HepG2 (cell line): ENCODE data around the gene ENTPD2.

Experiments
- BHLHE40 ChIP-seq: IDR thresholded peaks from 2 replicates; pipeline ENCODE4 v1.6.1; 2011; ENCODE audit warnings: low read length, improper control_type of control experiment
- CEBPB ChIP-seq: IDR thresholded peaks from 2 replicates; pipeline ENCODE4 v1.6.1; 2011; ENCODE audit warnings: low read depth, low read length, improper control_type of control experiment, borderline replicate concordance
- FOXJ3 ChIP-seq: sonication (generic); formaldehyde crosslinking; IDR thresholded peaks from 2 replicates; pipeline ENCODE4 v1.4.0; 2020; ENCODE audit warnings: missing genetic modification reagents, mild to moderate bottlenecking, borderline replicate concordance
- GATA4 ChIP-seq: sonication (generic); IDR thresholded peaks from 2 replicates; pipeline ENCODE4 v1.6.1; 2016; ENCODE audit warnings: antibody characterized with exemption, low read depth, borderline replicate concordance
- HNRNPK ChIP-seq: fragments of 200-400 bp; formaldehyde crosslinking; IDR thresholded peaks from 2 replicates; pipeline ENCODE4 v1.6.1; 2018; ENCODE audit warnings: low read length, low read depth, moderate library complexity, mild to moderate bottlenecking; ENCODE audit not compliant: poor library complexity, severe bottlenecking
- MATR3 ChIP-seq: sonication (generic); formaldehyde crosslinking; IDR thresholded peaks from 2 replicates; pipeline ENCODE4 v1.4.0; 2020; ENCODE audit warnings: missing genetic modification reagents
- MED8 ChIP-seq: sonication (generic); formaldehyde crosslinking; IDR thresholded peaks from 2 replicates; pipeline ENCODE4 v1.8.1; 2023; ENCODE audit warnings: mild to moderate bottlenecking, missing genetic modification reagents; ENCODE audit not compliant: insufficient replicate concordance
- ZNF124 ChIP-seq: sonication (generic); formaldehyde crosslinking; IDR thresholded peaks from 2 replicates; pipeline ENCODE4 v1.4.0; 2020; ENCODE audit warnings: missing genetic modification reagents
- ZZZ3 ChIP-seq: sonication (generic); formaldehyde crosslinking; IDR thresholded peaks from 2 replicates; pipeline ENCODE4 v1.4.0; 2020; ENCODE audit warnings: missing genetic modification reagents, mild to moderate bottlenecking, borderline replicate concordance
- TF ChIP-seq, protein P1 (sequence below): sonication (generic); formaldehyde crosslinking; IDR thresholded peaks from 2 replicates; pipeline ENCODE4 v1.9.0; 2021; ENCODE audit warnings: mild to moderate bottlenecking, missing genetic modification reagents
- TF ChIP-seq, protein P2 (sequence below): sonication (generic); formaldehyde crosslinking; IDR thresholded peaks from 2 replicates; pipeline ENCODE4 v1.9.0; 2021; ENCODE audit warnings: missing genetic modification reagents, borderline replicate concordance
- TF ChIP-seq, protein P3 (sequence below): IDR thresholded peaks from 2 replicates; pipeline ENCODE4 v1.6.1; 2012; ENCODE audit warnings: inconsistent platforms

DNA sequence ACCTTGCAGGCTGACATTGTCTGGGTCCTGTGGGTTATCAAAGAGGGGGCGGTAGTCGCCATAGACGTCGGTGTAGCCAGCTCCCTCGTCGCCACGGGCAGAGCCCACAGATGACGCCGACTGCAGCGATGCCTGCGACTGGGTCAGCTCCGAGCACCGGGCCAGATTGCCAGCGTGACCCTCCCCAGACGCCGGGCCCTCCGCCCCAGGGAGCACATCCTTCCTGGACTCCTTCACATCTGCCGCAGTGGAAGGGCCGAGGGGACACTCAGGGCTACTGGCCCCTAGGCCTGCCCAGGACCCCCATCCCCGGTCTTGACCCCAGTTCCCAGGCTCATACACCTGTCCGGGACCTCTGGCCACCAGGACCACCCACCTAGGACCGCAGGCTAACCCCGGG is 39.7 kb downstream of the ENTPD2 start:
- TF ChIP-seq, protein P1, sequence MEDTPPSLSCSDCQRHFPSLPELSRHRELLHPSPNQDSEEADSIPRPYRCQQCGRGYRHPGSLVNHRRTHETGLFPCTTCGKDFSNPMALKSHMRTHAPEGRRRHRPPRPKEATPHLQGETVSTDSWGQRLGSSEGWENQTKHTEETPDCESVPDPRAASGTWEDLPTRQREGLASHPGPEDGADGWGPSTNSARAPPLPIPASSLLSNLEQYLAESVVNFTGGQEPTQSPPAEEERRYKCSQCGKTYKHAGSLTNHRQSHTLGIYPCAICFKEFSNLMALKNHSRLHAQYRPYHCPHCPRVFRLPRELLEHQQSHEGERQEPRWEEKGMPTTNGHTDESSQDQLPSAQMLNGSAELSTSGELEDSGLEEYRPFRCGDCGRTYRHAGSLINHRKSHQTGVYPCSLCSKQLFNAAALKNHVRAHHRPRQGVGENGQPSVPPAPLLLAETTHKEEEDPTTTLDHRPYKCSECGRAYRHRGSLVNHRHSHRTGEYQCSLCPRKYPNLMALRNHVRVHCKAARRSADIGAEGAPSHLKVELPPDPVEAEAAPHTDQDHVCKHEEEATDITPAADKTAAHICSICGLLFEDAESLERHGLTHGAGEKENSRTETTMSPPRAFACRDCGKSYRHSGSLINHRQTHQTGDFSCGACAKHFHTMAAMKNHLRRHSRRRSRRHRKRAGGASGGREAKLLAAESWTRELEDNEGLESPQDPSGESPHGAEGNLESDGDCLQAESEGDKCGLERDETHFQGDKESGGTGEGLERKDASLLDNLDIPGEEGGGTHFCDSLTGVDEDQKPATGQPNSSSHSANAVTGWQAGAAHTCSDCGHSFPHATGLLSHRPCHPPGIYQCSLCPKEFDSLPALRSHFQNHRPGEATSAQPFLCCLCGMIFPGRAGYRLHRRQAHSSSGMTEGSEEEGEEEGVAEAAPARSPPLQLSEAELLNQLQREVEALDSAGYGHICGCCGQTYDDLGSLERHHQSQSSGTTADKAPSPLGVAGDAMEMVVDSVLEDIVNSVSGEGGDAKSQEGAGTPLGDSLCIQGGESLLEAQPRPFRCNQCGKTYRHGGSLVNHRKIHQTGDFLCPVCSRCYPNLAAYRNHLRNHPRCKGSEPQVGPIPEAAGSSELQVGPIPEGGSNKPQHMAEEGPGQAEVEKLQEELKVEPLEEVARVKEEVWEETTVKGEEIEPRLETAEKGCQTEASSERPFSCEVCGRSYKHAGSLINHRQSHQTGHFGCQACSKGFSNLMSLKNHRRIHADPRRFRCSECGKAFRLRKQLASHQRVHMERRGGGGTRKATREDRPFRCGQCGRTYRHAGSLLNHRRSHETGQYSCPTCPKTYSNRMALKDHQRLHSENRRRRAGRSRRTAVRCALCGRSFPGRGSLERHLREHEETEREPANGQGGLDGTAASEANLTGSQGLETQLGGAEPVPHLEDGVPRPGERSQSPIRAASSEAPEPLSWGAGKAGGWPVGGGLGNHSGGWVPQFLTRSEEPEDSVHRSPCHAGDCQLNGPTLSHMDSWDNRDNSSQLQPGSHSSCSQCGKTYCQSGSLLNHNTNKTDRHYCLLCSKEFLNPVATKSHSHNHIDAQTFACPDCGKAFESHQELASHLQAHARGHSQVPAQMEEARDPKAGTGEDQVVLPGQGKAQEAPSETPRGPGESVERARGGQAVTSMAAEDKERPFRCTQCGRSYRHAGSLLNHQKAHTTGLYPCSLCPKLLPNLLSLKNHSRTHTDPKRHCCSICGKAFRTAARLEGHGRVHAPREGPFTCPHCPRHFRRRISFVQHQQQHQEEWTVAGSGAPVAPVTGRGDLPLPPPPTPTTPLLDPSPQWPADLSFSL (CRISPR knock-in tag): no peak
- TF ChIP-seq, protein P2, sequence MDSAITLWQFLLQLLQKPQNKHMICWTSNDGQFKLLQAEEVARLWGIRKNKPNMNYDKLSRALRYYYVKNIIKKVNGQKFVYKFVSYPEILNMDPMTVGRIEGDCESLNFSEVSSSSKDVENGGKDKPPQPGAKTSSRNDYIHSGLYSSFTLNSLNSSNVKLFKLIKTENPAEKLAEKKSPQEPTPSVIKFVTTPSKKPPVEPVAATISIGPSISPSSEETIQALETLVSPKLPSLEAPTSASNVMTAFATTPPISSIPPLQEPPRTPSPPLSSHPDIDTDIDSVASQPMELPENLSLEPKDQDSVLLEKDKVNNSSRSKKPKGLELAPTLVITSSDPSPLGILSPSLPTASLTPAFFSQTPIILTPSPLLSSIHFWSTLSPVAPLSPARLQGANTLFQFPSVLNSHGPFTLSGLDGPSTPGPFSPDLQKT (CRISPR knock-in tag): no peak
- no peak for TF ChIP-seq MATR3 (CRISPR knock-in tag)
- no peak for TF ChIP-seq BHLHE40
- no peak for TF ChIP-seq FOXJ3
- no peak for TF ChIP-seq MED8 (CRISPR knock-in tag)
- TF ChIP-seq HNRNPK: no peak
- no peak for TF ChIP-seq ZZZ3 (CRISPR knock-in tag)
- TF ChIP-seq ZNF124 (CRISPR knock-in tag): no peak
- TF ChIP-seq, protein P3, sequence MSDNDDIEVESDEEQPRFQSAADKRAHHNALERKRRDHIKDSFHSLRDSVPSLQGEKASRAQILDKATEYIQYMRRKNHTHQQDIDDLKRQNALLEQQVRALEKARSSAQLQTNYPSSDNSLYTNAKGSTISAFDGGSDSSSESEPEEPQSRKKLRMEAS: no peak
- TF ChIP-seq GATA4: no peak
- TF ChIP-seq CEBPB: no peak
